AG10803 (cell line): ENCODE measurements around the gene BCL11A.

Experiments
- DNase-seq: peaks from one replicate; pipeline ENCODE4 v3.0.0; 2010; ENCODE audit warnings: low read depth
- H3K4me3 ChIP-seq: 2 replicates; pipeline ENCODE4 v1.5.1; 2011; ENCODE audit warnings: mild to moderate bottlenecking, low read length, control low read depth
- TF ChIP-seq, protein P1 (sequence below): conservative IDR thresholded peaks from 2 replicates; pipeline ENCODE4 v1.5.1; 2011; ENCODE audit warnings: mild to moderate bottlenecking, low read length, control low read depth, inconsistent platforms

Gene BCL11A

DNA sequence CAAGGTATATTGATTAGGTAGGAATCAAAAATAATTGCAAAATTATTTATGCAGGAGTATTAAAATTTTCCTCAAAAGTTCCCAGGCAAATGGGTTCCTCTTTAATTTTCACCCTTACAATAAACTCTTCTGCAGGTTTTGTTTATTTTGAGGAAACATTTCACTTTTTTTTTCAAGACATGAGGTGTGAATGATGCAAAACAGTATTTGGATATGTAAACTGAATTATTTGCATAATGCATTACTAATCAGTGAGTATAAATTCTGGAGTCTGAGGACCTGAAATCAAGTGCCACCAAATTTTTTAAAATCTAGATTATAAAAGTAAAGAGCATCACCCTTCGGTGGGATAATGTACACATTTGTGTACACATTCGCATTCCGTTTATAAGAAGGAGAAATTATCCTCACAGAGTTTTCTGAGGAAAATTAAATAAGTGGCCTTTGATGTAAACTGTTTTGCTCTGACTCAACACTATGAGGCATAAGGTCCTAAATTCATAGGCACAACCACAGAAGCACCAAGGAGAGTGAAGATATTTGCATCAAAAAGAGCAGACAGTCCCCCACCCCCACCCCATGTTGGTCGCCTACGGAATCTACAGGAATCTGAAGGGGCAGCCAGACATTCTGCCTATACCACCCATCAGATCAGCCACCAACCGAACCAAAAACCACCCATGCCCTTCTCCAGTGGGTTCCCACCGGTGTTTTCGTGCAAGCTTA is 33.1 kb downstream of the BCL11A start:
- TF ChIP-seq, protein P1, sequence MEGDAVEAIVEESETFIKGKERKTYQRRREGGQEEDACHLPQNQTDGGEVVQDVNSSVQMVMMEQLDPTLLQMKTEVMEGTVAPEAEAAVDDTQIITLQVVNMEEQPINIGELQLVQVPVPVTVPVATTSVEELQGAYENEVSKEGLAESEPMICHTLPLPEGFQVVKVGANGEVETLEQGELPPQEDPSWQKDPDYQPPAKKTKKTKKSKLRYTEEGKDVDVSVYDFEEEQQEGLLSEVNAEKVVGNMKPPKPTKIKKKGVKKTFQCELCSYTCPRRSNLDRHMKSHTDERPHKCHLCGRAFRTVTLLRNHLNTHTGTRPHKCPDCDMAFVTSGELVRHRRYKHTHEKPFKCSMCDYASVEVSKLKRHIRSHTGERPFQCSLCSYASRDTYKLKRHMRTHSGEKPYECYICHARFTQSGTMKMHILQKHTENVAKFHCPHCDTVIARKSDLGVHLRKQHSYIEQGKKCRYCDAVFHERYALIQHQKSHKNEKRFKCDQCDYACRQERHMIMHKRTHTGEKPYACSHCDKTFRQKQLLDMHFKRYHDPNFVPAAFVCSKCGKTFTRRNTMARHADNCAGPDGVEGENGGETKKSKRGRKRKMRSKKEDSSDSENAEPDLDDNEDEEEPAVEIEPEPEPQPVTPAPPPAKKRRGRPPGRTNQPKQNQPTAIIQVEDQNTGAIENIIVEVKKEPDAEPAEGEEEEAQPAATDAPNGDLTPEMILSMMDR: no peak
- DNase-seq: no peak
- no peak overlapping the region for H3K4me3 ChIP-seq

DNA sequence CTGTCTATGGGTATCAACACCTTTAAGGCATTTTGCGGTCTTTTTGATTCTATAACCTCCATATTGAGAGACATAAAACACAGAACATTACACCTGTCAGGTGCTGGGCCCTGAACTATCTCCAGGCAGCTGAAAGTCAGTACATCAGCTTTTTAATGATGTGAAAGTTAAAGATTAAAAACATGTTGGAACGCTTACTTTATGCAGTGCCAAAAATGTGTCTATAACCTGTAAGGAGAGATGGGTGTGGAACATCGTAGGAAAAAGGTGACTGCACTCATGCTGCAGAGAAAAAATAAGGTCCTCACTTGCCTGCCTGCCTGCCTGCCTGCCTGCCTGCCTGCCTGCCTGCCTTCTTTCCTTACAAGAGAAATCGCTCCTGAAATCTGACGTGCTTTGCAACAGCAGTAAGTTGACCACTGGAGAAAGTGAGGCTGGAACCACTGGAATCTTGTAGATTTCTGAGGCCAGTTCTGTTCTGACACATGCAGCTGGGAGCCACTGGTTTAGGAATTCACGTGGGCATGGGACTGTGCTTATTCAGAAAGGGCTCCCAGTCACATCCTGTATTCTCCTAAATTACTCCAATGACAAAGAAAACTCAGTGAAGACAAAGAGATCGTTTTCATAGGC is 34.1 kb downstream of the BCL11A start:
- H3K4me3 ChIP-seq: no peak overlapping the region
- TF ChIP-seq, protein P1: no peak
- DNase-seq: peak; percentile 77

DNA sequence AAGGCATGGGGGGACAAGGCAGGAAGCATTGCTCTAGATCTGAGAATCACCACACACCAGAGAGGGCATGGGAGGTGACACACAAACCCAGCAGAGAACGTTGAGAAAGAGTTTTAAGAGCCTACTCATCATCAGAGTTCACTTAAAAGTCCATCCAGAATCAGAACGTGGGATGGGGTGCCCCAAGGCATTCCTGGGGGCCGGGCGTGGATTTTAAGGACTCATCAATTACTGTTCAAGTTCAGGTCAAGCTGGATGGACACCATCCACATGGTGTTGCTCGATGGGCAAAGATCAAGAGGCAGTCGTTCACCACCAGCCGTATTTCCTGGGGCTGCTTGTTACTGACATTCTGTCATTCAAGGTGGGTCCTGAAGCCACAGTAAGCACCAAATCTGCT is 34.9 kb downstream of the BCL11A start:
- TF ChIP-seq, protein P1: no peak
- no peak for DNase-seq
- H3K4me3 ChIP-seq: no peak overlapping the region

DNA sequence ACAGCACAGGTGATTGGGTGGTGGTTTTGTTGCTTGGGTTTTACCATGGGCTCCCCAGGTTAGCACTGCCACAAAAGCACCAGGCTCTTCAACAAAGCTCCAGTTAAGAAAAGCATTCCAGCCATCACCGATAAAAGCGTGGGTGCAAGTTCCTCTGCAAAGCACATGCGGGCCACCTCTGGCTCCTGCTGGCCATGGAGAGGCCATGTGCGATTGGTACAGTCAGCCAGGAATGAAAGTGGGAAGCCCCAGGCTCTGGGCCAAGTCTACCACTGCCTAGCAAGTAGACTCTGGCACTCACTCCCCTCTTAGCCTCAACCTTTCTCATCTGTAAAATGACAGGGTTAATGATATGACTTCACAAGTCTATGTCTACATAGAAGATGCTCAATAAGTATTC is 36.0 kb downstream of the BCL11A start:
- TF ChIP-seq, protein P1: no peak
- peak; percentile 20 for DNase-seq
- no peak overlapping the region for H3K4me3 ChIP-seq

DNA sequence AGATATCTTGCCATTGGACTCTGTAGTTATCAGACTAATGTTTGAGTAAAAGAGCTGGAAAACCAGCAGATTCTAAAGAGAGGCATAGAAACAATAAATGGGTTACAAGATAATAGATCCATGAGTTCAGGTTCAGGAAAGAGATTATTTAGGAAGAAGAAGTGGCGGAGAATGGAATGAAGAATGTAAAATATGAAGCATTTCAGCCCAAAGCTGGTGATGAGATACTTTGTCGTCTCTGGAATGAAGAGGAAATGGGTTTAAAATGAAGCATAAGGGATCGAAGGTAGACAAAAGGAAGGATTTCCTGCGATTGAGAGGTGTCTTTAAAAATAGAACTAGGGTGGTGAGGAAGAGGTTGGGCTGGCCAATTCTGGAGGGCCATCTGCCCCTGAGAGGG is 36.6 kb downstream of the BCL11A start:
- TF ChIP-seq, protein P1: no peak
- peak; percentile 70 for DNase-seq
- H3K4me3 ChIP-seq: no peak overlapping the region; the same call in 1 of the 2 replicates

DNA sequence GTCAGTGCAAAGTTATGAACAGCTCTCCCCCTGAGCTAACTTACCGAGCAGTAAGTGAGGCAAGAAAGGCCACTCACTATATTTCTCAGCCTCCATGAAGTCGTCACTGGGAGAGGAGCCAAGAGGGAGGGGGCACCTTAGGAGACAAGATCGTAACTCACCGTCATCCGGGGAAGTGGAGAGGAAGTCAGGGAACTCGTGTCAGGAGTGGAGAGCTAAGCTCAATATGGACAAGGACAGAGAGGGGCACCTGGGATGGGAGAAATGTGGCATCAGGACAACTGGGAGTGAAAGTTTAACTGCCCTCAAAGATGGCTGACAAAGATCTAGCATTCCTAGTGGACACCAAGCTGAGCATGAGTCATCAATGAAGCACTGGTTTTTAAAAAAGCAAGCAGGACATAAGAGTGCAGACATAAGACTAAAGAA is 37.1 kb downstream of the BCL11A start:
- peak; percentile 92 for DNase-seq
- TF ChIP-seq, protein P1: no peak
- peak overlapping the region; percentile 47 for H3K4me3 ChIP-seq

DNA sequence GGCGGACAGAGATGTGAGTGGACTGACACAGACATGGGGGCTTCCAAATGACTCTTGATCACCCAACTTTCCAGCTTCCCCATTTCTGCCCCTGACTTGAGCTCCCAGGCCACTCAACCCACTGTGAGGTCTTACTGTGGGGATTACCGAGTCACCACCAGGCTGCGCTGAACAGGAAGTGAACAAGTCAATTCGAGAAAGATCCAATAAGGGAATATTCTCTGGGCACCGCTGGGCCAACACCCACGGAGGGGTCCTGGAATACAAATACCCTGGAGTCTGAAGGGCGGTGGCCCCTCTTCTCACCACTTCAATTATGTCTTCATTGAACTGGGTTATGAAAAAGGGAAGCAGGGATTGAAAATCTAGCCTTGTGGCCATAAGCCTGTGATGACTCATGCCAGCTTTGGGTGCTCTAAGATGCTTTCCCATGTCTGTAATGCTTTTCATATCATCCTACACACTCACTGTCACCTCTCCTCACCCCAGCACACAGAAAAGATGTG is 37.7 kb downstream of the BCL11A start:
- TF ChIP-seq, protein P1: peak; percentile 37
- DNase-seq: peak; percentile 93

More for the DNA sequence above, 37.7 kb downstream of the BCL11A start:
- H3K4me3 ChIP-seq: no peak overlapping the region; the same call in 1 of the 2 replicates
